ENCODE data around the gene EYS. TPM values are rescaled to one million over a fixed set of nuclear protein-coding genes. Genes with fewer than 3 reads are reported as not detected.

The EYS gene
- total and polyA plus RNA-seq, 9 of the 15 experiments (the other 6 are each of a cell fraction or from before 2014, with no cell fraction given): 0.03 to 0.36 (median 0.10) TPM; not detected in 2

DNA sequence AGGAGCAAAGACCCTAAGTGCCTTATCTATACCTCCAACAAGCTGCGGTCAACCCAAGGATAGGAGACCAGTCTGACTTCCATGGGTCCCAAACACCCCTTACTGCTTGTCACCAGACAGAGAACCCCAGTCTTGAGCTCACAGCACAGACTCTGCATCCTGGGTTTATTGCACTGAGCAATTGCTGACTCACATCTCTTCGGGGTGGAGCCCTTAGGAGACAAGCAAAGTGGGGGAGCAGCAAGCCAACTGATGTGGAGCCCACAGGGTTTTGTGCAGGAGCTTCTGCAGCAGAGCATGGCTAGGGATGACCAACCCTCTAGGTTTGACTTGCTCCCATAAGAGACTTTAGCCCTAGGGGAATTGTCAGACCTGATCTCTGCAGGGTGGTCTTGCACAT lies 38.6 kb upstream of the EYS start:
- no peak for FAIRE-seq
- no peaks in the 10 kb centered on the region for H3K79me2 ChIP-seq (ENCODE audit: control insufficient read depth, insufficient read depth, low read length)
- TF ChIP-seq ELF1 (tag; IDR thresholded peaks at IDR 0.05) (no peak), NCOA4 (IDR thresholded peaks at IDR 0.05; ENCODE audit: partially characterized antibody) (no peak), PHF8 (IDR thresholded peaks at IDR 0.05; ENCODE audit: borderline replicate concordance, low read length) (no peak), SPI1 (IDR thresholded peaks at IDR 0.05; ENCODE audit: borderline replicate concordance, low read depth, low read length) (no peak), SIN3B (IDR thresholded peaks at IDR 0.05; ENCODE audit: low read depth) (no peak), ZNF133 (CRISPR knock-in tag; IDR thresholded peaks at IDR 0.05) (no peak), NFATC3 (IDR thresholded peaks at IDR 0.05) (no peak), EWSR1 (IDR thresholded peaks at IDR 0.05; ENCODE audit: borderline replicate concordance, low read depth, partially characterized antibody) (no peak), ZNF780A (CRISPR knock-in tag; IDR thresholded peaks at IDR 0.05) (no peak), ZNF408 (CRISPR knock-in tag; IDR thresholded peaks at IDR 0.05; ENCODE audit: low read depth) (no peak), ZNF232 (CRISPR knock-in tag; IDR thresholded peaks at IDR 0.05) (no peak), GATAD2A (IDR thresholded peaks at IDR 0.05) (no peak)
- TF ChIP-seq, protein P1, sequence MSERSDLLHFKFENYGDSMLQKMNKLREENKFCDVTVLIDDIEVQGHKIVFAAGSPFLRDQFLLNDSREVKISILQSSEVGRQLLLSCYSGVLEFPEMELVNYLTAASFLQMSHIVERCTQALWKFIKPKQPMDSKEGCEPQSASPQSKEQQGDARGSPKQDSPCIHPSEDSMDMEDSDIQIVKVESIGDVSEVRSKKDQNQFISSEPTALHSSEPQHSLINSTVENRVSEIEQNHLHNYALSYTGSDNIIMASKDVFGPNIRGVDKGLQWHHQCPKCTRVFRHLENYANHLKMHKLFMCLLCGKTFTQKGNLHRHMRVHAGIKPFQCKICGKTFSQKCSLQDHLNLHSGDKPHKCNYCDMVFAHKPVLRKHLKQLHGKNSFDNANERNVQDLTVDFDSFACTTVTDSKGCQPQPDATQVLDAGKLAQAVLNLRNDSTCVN (CRISPR knock-in tag; IDR thresholded peaks at IDR 0.05): no peak
- TF ChIP-seq, protein P2, sequence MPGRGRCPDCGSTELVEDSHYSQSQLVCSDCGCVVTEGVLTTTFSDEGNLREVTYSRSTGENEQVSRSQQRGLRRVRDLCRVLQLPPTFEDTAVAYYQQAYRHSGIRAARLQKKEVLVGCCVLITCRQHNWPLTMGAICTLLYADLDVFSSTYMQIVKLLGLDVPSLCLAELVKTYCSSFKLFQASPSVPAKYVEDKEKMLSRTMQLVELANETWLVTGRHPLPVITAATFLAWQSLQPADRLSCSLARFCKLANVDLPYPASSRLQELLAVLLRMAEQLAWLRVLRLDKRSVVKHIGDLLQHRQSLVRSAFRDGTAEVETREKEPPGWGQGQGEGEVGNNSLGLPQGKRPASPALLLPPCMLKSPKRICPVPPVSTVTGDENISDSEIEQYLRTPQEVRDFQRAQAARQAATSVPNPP (IDR thresholded peaks at IDR 0.05; ENCODE audit: borderline replicate concordance, insufficient read depth, insufficient read length): no peak
- TF ChIP-seq, protein P3, sequence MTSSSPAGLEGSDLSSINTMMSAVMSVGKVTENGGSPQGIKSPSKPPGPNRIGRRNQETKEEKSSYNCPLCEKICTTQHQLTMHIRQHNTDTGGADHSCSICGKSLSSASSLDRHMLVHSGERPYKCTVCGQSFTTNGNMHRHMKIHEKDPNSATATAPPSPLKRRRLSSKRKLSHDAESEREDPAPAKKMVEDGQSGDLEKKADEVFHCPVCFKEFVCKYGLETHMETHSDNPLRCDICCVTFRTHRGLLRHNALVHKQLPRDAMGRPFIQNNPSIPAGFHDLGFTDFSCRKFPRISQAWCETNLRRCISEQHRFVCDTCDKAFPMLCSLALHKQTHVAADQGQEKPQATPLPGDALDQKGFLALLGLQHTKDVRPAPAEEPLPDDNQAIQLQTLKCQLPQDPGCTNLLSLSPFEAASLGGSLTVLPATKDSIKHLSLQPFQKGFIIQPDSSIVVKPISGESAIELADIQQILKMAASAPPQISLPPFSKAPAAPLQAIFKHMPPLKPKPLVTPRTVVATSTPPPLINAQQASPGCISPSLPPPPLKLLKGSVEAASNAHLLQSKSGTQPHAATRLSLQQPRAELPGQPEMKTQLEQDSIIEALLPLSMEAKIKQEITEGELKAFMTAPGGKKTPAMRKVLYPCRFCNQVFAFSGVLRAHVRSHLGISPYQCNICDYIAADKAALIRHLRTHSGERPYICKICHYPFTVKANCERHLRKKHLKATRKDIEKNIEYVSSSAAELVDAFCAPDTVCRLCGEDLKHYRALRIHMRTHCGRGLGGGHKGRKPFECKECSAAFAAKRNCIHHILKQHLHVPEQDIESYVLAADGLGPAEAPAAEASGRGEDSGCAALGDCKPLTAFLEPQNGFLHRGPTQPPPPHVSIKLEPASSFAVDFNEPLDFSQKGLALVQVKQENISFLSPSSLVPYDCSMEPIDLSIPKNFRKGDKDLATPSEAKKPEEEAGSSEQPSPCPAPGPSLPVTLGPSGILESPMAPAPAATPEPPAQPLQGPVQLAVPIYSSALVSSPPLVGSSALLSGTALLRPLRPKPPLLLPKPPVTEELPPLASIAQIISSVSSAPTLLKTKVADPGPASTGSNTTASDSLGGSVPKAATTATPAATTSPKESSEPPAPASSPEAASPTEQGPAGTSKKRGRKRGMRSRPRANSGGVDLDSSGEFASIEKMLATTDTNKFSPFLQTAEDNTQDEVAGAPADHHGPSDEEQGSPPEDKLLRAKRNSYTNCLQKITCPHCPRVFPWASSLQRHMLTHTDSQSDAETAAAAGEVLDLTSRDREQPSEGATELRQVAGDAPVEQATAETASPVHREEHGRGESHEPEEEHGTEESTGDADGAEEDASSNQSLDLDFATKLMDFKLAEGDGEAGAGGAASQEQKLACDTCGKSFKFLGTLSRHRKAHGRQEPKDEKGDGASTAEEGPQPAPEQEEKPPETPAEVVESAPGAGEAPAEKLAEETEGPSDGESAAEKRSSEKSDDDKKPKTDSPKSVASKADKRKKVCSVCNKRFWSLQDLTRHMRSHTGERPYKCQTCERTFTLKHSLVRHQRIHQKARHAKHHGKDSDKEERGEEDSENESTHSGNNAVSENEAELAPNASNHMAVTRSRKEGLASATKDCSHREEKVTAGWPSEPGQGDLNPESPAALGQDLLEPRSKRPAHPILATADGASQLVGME (CRISPR knock-in tag; IDR thresholded peaks at IDR 0.05): no peak
- TF ChIP-seq, protein P4, sequence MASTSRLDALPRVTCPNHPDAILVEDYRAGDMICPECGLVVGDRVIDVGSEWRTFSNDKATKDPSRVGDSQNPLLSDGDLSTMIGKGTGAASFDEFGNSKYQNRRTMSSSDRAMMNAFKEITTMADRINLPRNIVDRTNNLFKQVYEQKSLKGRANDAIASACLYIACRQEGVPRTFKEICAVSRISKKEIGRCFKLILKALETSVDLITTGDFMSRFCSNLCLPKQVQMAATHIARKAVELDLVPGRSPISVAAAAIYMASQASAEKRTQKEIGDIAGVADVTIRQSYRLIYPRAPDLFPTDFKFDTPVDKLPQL (IDR thresholded peaks at IDR 0.05; ENCODE audit: extremely low read depth, insufficient read length): no peak

More for the DNA sequence above, 38.6 kb upstream of the EYS start:
- ATAC-seq: no peak
- Histone ChIP-seq H3K4me2 (ENCODE audit: insufficient read depth, low read length) (no peak overlapping the region), H3K36me3 (ENCODE audit: control insufficient read depth, insufficient read depth, low read length) (no peaks in the 10 kb centered on the region), H2AFZ (ENCODE audit: low read depth, low read length) (no peak overlapping the region), H3K9ac (ENCODE audit: insufficient read depth in 1 of 2, low read depth in 2 of 2, low read length in 2 of 2) (no peak overlapping the region), H3K9me3 (replicated peaks; ENCODE audit: control insufficient read depth, insufficient read depth, low read depth, low read length) (no peaks in the 10 kb centered on the region; the same call in 1 of the 2 replicates), H3K4me1 (replicated peaks in 1 of 2; ENCODE audit: control insufficient read depth in 2 of 2, insufficient read depth in 2 of 2, low read length in 2 of 2) (no peaks in the 10 kb centered on the region), H3K9me1 (ENCODE audit: control insufficient read depth, insufficient read depth, low read length) (no peaks in the 10 kb centered on the region), H3K27me3 (ENCODE audit: control insufficient read depth in 2 of 2, insufficient read depth in 2 of 2, low read length in 2 of 2) (no peaks in the 10 kb centered on the region), H4K20me1 (replicated peaks; ENCODE audit: control insufficient read depth, insufficient read depth, low read length) (no peaks in the 10 kb centered on the region), H3K27ac (ENCODE audit: extremely low read depth, low read depth, low read length) (no peak overlapping the region), H3K4me3 (no peak overlapping the region)
- intact Hi-C loops (cut with micrococcal nuclease) (no loop called here), in situ Hi-C loops (cut with MboI) (no loop called here)
- no TSS peak for BruUV-seq (replicated peaks)
- no peak for DNase-seq (ENCODE audit: extremely low read depth in 1 of 4, low spot score in 3 of 4)
- ChIA-PET POLR2A (no interaction called here), CTCF (ENCODE audit: low intra/inter-chr PET ratio) (no interaction called here)
- 4% methylated on average over 2 of the region's 2 CpGs for WGBS (ENCODE audit: insufficient coverage, low coverage, missing lambda C conversion rate)
